GM23338 (cell line): Measurements from ENCODE around the gene PPP1R14B.

Source experiments
- POLR2AphosphoS5 ChIP-seq: IDR thresholded peaks from 2 replicates; pipeline ENCODE4 v1.6.1; 2016; ENCODE audit warnings: antibody characterized with exemption, low read depth
- ZNF114 ChIP-seq: fragments of 250-450 bp; sonication (Bioruptor Pico); IDR thresholded peaks from 2 replicates; pipeline ENCODE4 v1.5.0; 2020; ENCODE audit warnings: mild to moderate bottlenecking, moderate library complexity
- TF ChIP-seq, protein P1 (sequence below): fragments of 250-450 bp; sonication (Bioruptor Pico); IDR thresholded peaks from 2 replicates; pipeline ENCODE4 v1.5.0; 2020; ENCODE audit warnings: mild to moderate bottlenecking, moderate library complexity
- TF ChIP-seq, protein P2 (sequence below), 2 experiments: fragments of 200-600 bp in 1 of 2; sonication (generic) in 1 of 2; conservative IDR thresholded peaks; 2 replicates each; pipeline versions ENCODE4 v1.5.1 to v1.6.1; 2016 to 2017; ENCODE audit warnings: antibody characterized with exemption in 2 of 2, low read depth in 2 of 2, mild to moderate bottlenecking in 2 of 2, moderate library complexity in 1 of 2

DNA sequence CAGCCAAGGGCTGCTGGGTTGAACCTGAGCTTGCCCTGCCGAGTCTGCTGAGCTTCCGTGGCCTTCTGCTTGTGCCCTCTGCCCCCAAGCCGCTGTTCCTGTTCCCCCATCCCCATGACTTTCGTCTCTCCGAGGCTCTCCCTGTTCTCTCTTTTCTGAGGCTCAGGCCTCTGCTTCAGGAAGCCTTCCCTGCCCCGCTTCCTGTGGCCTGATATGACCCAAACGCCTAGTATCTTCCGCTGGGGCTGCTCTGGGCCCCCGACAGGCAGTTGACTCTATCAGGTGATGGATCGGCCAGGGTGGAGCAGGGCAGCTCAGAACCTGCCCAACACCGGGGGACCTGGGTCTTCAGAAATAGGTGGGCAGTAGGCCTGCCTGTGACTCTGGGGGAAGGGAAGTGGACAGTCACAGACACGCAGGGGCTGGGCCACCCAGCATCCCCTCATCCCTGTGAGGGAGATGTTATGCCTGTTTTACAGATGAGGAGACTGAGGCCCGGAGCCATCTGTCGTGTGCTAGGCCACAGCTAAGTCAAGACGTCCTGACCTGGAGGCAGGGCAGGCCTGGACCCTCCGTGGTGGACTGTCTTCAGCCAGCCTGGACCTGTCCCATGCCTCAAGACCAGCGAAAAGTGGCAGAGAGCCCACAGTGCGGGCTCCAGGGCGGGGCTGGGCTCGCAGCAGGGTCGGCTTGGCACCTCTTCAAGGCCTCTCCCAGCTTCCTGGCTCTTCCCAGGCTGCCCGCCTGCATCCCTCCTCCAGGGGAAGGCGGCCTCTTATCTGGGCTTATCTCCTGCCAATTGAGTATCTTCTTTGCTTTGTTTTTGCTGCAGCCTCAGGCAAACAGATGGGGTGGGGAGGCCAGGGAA is 21.5 kb upstream of the PPP1R14B start:
- TF ChIP-seq, protein P1, sequence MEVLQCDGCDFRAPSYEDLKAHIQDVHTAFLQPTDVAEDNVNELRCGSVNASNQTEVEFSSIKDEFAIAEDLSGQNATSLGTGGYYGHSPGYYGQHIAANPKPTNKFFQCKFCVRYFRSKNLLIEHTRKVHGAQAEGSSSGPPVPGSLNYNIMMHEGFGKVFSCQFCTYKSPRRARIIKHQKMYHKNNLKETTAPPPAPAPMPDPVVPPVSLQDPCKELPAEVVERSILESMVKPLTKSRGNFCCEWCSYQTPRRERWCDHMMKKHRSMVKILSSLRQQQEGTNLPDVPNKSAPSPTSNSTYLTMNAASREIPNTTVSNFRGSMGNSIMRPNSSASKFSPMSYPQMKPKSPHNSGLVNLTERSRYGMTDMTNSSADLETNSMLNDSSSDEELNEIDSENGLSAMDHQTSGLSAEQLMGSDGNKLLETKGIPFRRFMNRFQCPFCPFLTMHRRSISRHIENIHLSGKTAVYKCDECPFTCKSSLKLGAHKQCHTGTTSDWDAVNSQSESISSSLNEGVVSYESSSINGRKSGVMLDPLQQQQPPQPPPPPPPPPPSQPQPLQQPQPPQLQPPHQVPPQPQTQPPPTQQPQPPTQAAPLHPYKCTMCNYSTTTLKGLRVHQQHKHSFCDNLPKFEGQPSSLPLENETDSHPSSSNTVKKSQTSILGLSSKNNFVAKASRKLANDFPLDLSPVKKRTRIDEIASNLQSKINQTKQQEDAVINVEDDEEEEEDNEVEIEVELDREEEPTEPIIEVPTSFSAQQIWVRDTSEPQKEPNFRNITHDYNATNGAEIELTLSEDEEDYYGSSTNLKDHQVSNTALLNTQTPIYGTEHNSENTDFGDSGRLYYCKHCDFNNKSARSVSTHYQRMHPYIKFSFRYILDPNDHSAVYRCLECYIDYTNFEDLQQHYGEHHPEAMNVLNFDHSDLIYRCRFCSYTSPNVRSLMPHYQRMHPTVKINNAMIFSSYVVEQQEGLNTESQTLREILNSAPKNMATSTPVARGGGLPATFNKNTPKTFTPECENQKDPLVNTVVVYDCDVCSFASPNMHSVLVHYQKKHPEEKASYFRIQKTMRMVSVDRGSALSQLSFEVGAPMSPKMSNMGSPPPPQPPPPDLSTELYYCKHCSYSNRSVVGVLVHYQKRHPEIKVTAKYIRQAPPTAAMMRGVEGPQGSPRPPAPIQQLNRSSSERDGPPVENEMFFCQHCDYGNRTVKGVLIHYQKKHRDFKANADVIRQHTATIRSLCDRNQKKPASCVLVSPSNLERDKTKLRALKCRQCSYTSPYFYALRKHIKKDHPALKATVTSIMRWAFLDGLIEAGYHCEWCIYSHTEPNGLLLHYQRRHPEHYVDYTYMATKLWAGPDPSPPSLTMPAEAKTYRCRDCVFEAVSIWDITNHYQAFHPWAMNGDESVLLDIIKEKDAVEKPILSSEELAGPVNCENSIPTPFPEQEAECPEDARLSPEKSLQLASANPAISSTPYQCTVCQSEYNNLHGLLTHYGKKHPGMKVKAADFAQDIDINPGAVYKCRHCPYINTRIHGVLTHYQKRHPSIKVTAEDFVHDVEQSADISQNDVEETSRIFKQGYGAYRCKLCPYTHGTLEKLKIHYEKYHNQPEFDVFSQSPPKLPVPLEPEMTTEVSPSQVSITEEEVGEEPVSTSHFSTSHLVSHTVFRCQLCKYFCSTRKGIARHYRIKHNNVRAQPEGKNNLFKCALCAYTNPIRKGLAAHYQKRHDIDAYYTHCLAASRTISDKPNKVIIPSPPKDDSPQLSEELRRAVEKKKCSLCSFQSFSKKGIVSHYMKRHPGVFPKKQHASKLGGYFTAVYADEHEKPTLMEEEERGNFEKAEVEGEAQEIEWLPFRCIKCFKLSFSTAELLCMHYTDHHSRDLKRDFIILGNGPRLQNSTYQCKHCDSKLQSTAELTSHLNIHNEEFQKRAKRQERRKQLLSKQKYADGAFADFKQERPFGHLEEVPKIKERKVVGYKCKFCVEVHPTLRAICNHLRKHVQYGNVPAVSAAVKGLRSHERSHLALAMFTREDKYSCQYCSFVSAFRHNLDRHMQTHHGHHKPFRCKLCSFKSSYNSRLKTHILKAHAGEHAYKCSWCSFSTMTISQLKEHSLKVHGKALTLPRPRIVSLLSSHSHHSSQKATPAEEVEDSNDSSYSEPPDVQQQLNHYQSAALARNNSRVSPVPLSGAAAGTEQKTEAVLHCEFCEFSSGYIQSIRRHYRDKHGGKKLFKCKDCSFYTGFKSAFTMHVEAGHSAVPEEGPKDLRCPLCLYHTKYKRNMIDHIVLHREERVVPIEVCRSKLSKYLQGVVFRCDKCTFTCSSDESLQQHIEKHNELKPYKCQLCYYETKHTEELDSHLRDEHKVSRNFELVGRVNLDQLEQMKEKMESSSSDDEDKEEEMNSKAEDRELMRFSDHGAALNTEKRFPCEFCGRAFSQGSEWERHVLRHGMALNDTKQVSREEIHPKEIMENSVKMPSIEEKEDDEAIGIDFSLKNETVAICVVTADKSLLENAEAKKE, result no peak
- TF ChIP-seq, protein P2, sequence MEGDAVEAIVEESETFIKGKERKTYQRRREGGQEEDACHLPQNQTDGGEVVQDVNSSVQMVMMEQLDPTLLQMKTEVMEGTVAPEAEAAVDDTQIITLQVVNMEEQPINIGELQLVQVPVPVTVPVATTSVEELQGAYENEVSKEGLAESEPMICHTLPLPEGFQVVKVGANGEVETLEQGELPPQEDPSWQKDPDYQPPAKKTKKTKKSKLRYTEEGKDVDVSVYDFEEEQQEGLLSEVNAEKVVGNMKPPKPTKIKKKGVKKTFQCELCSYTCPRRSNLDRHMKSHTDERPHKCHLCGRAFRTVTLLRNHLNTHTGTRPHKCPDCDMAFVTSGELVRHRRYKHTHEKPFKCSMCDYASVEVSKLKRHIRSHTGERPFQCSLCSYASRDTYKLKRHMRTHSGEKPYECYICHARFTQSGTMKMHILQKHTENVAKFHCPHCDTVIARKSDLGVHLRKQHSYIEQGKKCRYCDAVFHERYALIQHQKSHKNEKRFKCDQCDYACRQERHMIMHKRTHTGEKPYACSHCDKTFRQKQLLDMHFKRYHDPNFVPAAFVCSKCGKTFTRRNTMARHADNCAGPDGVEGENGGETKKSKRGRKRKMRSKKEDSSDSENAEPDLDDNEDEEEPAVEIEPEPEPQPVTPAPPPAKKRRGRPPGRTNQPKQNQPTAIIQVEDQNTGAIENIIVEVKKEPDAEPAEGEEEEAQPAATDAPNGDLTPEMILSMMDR (conservative IDR thresholded peaks at IDR 0.05; ENCODE audit: low read depth in 2 of 2), result no peak
- no peak for TF ChIP-seq ZNF114 (CRISPR knock-in tag)
- TF ChIP-seq POLR2AphosphoS5, result no peak
